K562 (cell line): ENCODE data around the gene PHF21A. TPM values are rescaled to one million over a fixed set of nuclear protein-coding genes. Genes with fewer than 3 reads are reported as not detected.

Experiments
- ATAC-seq: fragments of 200-7000 bp; cut with Tn5 transposase; 3 replicates; pipeline ENCODE4 v1.9.1; 2020; ENCODE audit warnings: moderate library complexity
- BruUV-seq: library from RNA; stranded (reverse); fragments of 400-500 nt; replicated peaks from 2 replicates; lab custom pipeline; 2021; lab: Mats Ljungman, UMichigan
- CTCF ChIA-PET: fragments of 300-600 bp; formaldehyde crosslinking; extraction: SDS; loops from one replicate; lab custom pipeline; 2021; ENCODE audit warnings: low intra/inter-chr PET ratio; lab: Yijun Ruan, JAX
- POLR2A ChIA-PET: fragments of 300-600, 350-650 bp; sonication (Branson Sonifier 250); formaldehyde crosslinking; extraction: SDS; loops from one replicate; lab custom pipeline; 2021; ENCODE audit warnings: antibody characterized with exemption, inconsistent platforms; lab: Yijun Ruan, JAX
- DNase-seq, 4 experiments: peaks; one replicate each; pipeline versions ENCODE4 v3.0.0 to v3.0.0-alpha.2; 2011 to 2018; ENCODE audit warnings: low spot score in 3 of 4, mixed read lengths in 3 of 4; ENCODE audit errors: extremely low read depth in 1 of 4
- FAIRE-seq: peaks from 2 replicates; lab custom pipeline; 2011; peaks lifted over from hg19 to GRCh38; lab: Jason Lieb, UNC
- H2AFZ ChIP-seq: 2 replicates; pipeline ENCODE4 v1.6.0; 2011; ENCODE audit warnings: low read depth, low read length, control low read depth, inconsistent platforms
- H3K27ac ChIP-seq: fragments of 200-600 bp; 3 replicates; pipeline ENCODE4 v1.8.0; 2011; ENCODE audit warnings: low read depth, mild to moderate bottlenecking, control low read depth, inconsistent platforms, low read length, moderate library complexity, mixed read lengths; ENCODE audit errors: extremely low read depth
- H3K27me3 ChIP-seq, 2 experiments: fragments of 300-600 bp in 1 of 2; 2 replicates in 1 of 2; 3 replicates in 1 of 2; pipeline versions ENCODE4 v1.6.0 to v1.8.0; 2011; ENCODE audit warnings: inconsistent platforms in 2 of 2, low read length in 2 of 2, mild to moderate bottlenecking in 1 of 2, mixed read lengths in 1 of 2, moderate library complexity in 1 of 2; ENCODE audit not compliant: control insufficient read depth in 2 of 2, insufficient read depth in 2 of 2
- H3K36me3 ChIP-seq: fragments of 300-600 bp; 3 replicates; pipeline ENCODE4 v1.8.0; 2011; ENCODE audit warnings: mild to moderate bottlenecking, low read length, inconsistent platforms; ENCODE audit not compliant: control insufficient read depth, insufficient read depth
- H3K4me1 ChIP-seq, 2 experiments: fragments of 200-600 bp in 1 of 2; replicated peaks in 1 of 2; 2 replicates in 1 of 2; 3 replicates in 1 of 2; pipeline versions ENCODE4 v1.5.1 to v1.8.0; 2011; ENCODE audit warnings: inconsistent platforms in 2 of 2, low read length in 2 of 2, mild to moderate bottlenecking in 1 of 2, mixed read lengths in 1 of 2, moderate library complexity in 1 of 2; ENCODE audit not compliant: control insufficient read depth in 2 of 2, insufficient read depth in 2 of 2
- H3K4me2 ChIP-seq: 2 replicates; pipeline ENCODE4 v1.6.1; 2011; ENCODE audit warnings: low read length, control low read depth, inconsistent platforms, mixed read lengths; ENCODE audit not compliant: insufficient read depth
- H3K4me3 ChIP-seq: fragments of 200-600 bp; sonication (generic), shearing (Covaris generic); 2 replicates; pipeline ENCODE4 v1.5.1; 2016; ENCODE audit warnings: control low read depth, inconsistent platforms
- H3K79me2 ChIP-seq: fragments of 200-600 bp; 3 replicates; pipeline ENCODE4 v1.8.0; 2011; ENCODE audit warnings: low read length, inconsistent platforms; ENCODE audit not compliant: control insufficient read depth, insufficient read depth
- H3K9ac ChIP-seq, 2 experiments: 2 replicates each; pipeline versions ENCODE4 v1.6.0 to v1.6.1; 2011; ENCODE audit warnings: low read depth in 2 of 2, low read length in 2 of 2, control low read depth in 1 of 2, inconsistent platforms in 1 of 2, mild to moderate bottlenecking in 1 of 2, mixed read lengths in 1 of 2; ENCODE audit not compliant: insufficient read depth in 1 of 2
- H3K9me1 ChIP-seq: one replicate; pipeline ENCODE4 v1.6.0; 2011; ENCODE audit warnings: inconsistent platforms, mild to moderate bottlenecking, low read length, moderate library complexity; ENCODE audit not compliant: control insufficient read depth, insufficient read depth
- H3K9me3 ChIP-seq: replicated peaks from 2 replicates; pipeline ENCODE4 v1.5.1; 2011; ENCODE audit warnings: low read depth, low read length, inconsistent platforms; ENCODE audit not compliant: control insufficient read depth, insufficient read depth
- H4K20me1 ChIP-seq: replicated peaks from 2 replicates; pipeline ENCODE4 v1.6.1; 2011; ENCODE audit warnings: low read length, inconsistent platforms, mixed read lengths; ENCODE audit not compliant: control insufficient read depth, insufficient read depth
- FIP1L1 ChIP-seq: fragments of 200-400 bp; formaldehyde crosslinking; IDR thresholded peaks from 2 replicates; pipeline ENCODE4 v1.6.1; 2018; ENCODE audit warnings: mild to moderate bottlenecking, low read depth, low read length; ENCODE audit not compliant: poor library complexity, severe bottlenecking
- PCBP1 ChIP-seq: fragments of 200-400 bp; formaldehyde crosslinking; IDR thresholded peaks from 2 replicates; pipeline ENCODE4 v1.6.1; 2018; ENCODE audit warnings: mild to moderate bottlenecking, low read depth, low read length; ENCODE audit not compliant: poor library complexity, severe bottlenecking
- RFX7 ChIP-seq: fragments of 250-450 bp; sonication (Bioruptor Pico); IDR thresholded peaks from 2 replicates; pipeline ENCODE4 v1.5.1; 2021; ENCODE audit warnings: mild to moderate bottlenecking
- TCF3 ChIP-seq: sonication (generic); formaldehyde crosslinking; IDR thresholded peaks from 2 replicates; pipeline ENCODE4 v1.4.0; 2020; ENCODE audit warnings: mild to moderate bottlenecking, missing genetic modification reagents
- ZNF384 ChIP-seq: IDR thresholded peaks from 2 replicates; pipeline ENCODE4 v1.6.1; 2012; ENCODE audit warnings: low read depth, low read length, improper control_type of control experiment
- WGBS: fragments of 100-300 bp; shearing (Covaris generic); methylation state at CpG from one replicate; pipeline ENCODE4 v1.1.6; 2016; ENCODE audit warnings: low coverage, mixed read lengths; ENCODE audit not compliant: insufficient coverage; ENCODE audit errors: missing lambda C conversion rate; 5-methylcytosine and 5-hydroxymethylcytosine counted together
- in situ Hi-C: fragments of 300-500 bp; cut with MboI; formaldehyde crosslinking; loops from 4 replicates; pipeline ENCODE4 v1.15.0; 2018; ENCODE audit warnings: inconsistent platforms, mixed read lengths
- intact Hi-C: fragments of 100-400 bp; cut with micrococcal nuclease; formaldehyde crosslinking; loops from 2 replicates; pipeline ENCODE4 v1.14.2; 2022
- polyA plus RNA-seq, 8 experiments: library from polyadenylated mRNA; depleted of rRNA in 4 of 8; stranded (reverse) in 5 of 8; unstranded in 3 of 8; fragments of >200 nt; fragmentation: Nextera tagmentation in 2 of 8; fragmentation: Illumina TruSeq in 1 of 8; extraction: Ambion mirVana in 2 of 8; extraction: Trizol in 1 of 8; gene quantifications; 2 replicates each; pipeline versions ENCODE4 v1.2.1 to v1.2.3, GENCODE V29; 2011 to 2014; ENCODE audit warnings: inconsistent platforms in 1 of 8, missing spikeins in 1 of 8
- total RNA-seq, 7 experiments: library from RNA; depleted of rRNA in 6 of 7; stranded (reverse); fragments of >200 nt in 6 of 7; fragmentation: Illumina TruSeq in 2 of 7; extraction: Trizol in 2 of 7; gene quantifications; 2 replicates each; pipeline versions ENCODE4 v1.2.1 to v1.2.3, GENCODE V29; 2011 to 2021; ENCODE audit warnings: low replicate concordance in 1 of 7

The PHF21A gene
- total and polyA plus RNA-seq, 9 of the 15 experiments (the other 6 are each of a cell fraction or from before 2014, with no cell fraction given) = 1.5 to 32.4 (median 10.7) TPM

DNA sequence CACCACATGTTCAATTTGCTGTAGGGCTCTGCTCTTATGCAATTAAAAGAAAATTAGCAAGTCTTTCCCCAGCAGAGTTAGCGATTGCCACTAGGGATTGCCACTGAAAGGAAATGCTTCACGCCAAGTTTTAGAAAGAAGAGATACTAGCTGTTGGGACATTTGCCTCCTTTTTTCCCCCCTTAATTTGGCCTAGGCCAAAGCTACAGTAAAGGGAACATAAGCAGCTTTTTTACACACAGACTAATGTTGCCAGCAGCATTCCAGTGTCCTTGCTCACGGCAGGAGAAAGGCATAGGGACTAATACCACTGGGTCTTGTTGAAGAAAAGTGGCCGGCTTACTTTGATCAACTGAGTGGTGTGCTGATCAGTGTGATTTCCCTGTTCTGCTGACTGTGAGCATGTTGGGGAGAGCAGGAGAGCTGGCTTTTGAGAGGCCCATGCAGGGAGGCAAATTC lies 71.2 kb downstream of the PHF21A start:
- no peak overlapping the region for H2AFZ ChIP-seq
- no TSS peak for BruUV-seq
- no peak overlapping the region for H3K4me2 ChIP-seq
- no peak overlapping the region for H3K27ac ChIP-seq
- no peaks in the 10 kb centered on the region for H3K9me3 ChIP-seq
- TF ChIP-seq PCBP1 (no peak), ZNF384 (no peak), TCF3 (CRISPR knock-in tag) (no peak), RFX7 (CRISPR knock-in tag) (no peak), FIP1L1 (no peak)
- no peaks in the 10 kb centered on the region for H3K9me1 ChIP-seq
- no peaks in the 10 kb centered on the region for H4K20me1 ChIP-seq
- no peaks in the 10 kb centered on the region for H3K36me3 ChIP-seq
- 79% methylated on average over 4 of the region's 4 CpGs for WGBS
- DNase-seq (no peak), FAIRE-seq (no peak), ATAC-seq (no peak)
- H3K4me3 ChIP-seq = no peak overlapping the region
- no peaks in the 10 kb centered on the region for H3K79me2 ChIP-seq
- intact Hi-C loops (no loop called here), in situ Hi-C loops (no loop called here)
- peaks cover 0 to 12% of the 10 kb centered on the region in 2 experiments; a peak in 3 of 5 replicates for H3K4me1 ChIP-seq
- ChIA-PET CTCF (no interaction called here), POLR2A (interaction anchor here (0.6 kb wide), 2 partner anchors 38 to 216 kb away, joined by 3 to 4 read pairs; no protein-coding TSS in a partner anchor)
- H3K27me3 ChIP-seq = no peaks in the 10 kb centered on the region
- peak overlapping the region in 1 of 2 experiments; percentile 43; a peak in 1 of 4 replicates for H3K9ac ChIP-seq
